Astrocyte (in vitro differentiated cells and primary cell): ENCODE measurements around the gene TIAM2.

Source experiments
- EZH2 ChIP-seq: IDR thresholded peaks from 2 replicates; pipeline ENCODE4 v1.6.1; 2012; ENCODE audit warnings: mild to moderate bottlenecking, low read length, inconsistent platforms; ENCODE audit not compliant: insufficient read depth
- TF ChIP-seq, protein P1 (sequence below): IDR thresholded peaks from 2 replicates; pipeline ENCODE4 v1.5.1; 2011; ENCODE audit warnings: low read depth, mild to moderate bottlenecking, inconsistent platforms, low read length, moderate library complexity; ENCODE audit not compliant: insufficient read depth

DNA sequence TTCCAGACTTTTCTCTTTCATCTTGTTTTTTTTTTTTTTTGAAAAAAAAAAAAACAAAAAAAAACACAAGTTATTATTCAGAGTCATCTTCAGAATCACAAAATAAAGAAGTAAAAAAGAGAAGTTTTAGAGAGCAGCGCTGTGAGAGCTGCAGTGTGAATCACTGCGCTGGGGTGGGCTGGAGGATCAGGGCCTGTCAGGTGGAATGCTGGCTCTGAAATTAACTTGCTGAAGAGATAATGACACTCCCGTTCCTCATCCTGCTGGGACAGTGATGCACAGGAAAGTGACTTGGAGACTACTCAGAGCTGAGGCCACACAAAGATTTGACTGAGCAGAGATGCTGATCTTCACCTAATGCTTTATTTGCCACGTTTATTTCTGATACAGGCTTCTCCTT lies 226.0 kb downstream of the TIAM2 start:
- TF ChIP-seq EZH2 = no peak
- TF ChIP-seq, protein P1, sequence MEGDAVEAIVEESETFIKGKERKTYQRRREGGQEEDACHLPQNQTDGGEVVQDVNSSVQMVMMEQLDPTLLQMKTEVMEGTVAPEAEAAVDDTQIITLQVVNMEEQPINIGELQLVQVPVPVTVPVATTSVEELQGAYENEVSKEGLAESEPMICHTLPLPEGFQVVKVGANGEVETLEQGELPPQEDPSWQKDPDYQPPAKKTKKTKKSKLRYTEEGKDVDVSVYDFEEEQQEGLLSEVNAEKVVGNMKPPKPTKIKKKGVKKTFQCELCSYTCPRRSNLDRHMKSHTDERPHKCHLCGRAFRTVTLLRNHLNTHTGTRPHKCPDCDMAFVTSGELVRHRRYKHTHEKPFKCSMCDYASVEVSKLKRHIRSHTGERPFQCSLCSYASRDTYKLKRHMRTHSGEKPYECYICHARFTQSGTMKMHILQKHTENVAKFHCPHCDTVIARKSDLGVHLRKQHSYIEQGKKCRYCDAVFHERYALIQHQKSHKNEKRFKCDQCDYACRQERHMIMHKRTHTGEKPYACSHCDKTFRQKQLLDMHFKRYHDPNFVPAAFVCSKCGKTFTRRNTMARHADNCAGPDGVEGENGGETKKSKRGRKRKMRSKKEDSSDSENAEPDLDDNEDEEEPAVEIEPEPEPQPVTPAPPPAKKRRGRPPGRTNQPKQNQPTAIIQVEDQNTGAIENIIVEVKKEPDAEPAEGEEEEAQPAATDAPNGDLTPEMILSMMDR = no peak
